K562 (cell line): Measurements from ENCODE around the gene DOCK3.

ENCODE experiments used
- ARHGAP35 ChIP-seq: fragments of 450-650 bp; IDR thresholded peaks from 2 replicates; pipeline ENCODE4 v1.6.1; 2018; ENCODE audit not compliant: partially characterized antibody
- SRF ChIP-seq, 2 experiments: fragments of 250-450, 450-650 bp in 1 of 2; sonication (Bioruptor Pico) in 1 of 2; sonication (generic) in 1 of 2; formaldehyde crosslinking; IDR thresholded peaks; 2 replicates each; pipeline versions ENCODE4 v1.5.0 to v1.5.1; 2020 to 2022; ENCODE audit warnings: mild to moderate bottlenecking in 1 of 2, missing genetic modification reagents in 1 of 2
- TF ChIP-seq, protein P1 (sequence below): sonication (generic); formaldehyde crosslinking; IDR thresholded peaks from 2 replicates; pipeline ENCODE4 v1.8.1; 2023; ENCODE audit warnings: mild to moderate bottlenecking, missing genetic modification reagents

DNA sequence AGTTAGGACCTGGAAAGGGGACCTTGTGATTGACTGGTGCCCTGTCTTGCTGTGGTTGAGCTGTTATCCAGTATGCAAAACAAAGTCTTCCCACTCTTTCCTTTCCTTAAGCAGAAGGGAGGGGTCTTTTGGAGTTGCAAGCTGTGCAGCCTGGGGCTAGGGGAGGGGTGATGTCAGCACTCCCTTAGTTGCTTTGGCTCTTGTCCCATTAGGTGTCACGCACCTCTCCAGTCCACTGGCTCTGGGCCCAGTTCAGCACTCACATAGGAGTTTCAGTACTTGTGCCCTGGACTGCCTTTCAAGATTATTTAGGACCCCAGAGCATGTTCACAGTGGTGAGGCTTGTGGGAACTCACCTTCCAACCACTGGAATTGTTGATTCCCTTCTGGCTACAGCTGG, 238.5 kb downstream of the DOCK3 start:
- TF ChIP-seq, protein P1, sequence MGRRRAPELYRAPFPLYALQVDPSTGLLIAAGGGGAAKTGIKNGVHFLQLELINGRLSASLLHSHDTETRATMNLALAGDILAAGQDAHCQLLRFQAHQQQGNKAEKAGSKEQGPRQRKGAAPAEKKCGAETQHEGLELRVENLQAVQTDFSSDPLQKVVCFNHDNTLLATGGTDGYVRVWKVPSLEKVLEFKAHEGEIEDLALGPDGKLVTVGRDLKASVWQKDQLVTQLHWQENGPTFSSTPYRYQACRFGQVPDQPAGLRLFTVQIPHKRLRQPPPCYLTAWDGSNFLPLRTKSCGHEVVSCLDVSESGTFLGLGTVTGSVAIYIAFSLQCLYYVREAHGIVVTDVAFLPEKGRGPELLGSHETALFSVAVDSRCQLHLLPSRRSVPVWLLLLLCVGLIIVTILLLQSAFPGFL (CRISPR knock-in tag): no peak
- no peak for TF ChIP-seq ARHGAP35
- no peak for TF ChIP-seq SRF (CRISPR knock-in tag; IDR thresholded peaks at IDR 0.05)
